Activated CD8-positive, alpha-beta memory T cell treated with anti-CD3 and anti-CD28 coated beads, Interleukin-2, amount 50 U/mL, for 1 hour (primary cell): ENCODE measurements around the gene TAF11L2.
"Not testable (repeated sequence)": the region's sequence is repeated elsewhere in the genome, so short reads cannot be mapped to it uniquely, and the experiment has no call there.

ENCODE experiments used
- DNase-seq: peaks from one replicate; pipeline ENCODE4 v3.0.0-alpha.2; 2020; ENCODE audit errors: extremely low read depth

Gene TAF11L2

DNA sequence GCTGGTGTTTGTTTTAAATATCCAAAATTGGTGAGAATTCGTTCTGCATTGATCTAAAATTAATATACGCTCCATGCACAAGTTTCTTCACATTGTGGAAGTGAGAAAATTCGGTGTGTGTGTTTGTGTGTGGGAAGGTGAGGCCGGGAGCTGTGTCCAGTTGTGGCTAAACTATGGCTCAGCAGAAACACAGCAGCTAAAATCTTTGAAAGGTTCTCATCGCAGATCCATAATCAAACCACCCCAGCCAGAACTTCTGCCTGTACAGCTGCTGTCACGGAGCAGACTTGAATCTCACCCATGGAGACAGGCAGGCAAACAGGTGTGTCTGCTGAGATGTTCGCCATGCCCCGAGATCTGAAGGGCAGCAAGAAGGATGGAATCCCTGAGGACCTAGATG lies at the start of gene TAF11L2:
Gene TAF11L2 (plus strand): TSS at position 301 of the 400 bp plus-strand sequence.
- not testable (repeated sequence) for DNase-seq

- no peak for DNase-seq
Observed at GRCh38 chr5:17448877-17449276, 49.2 kb upstream of the TAF11L2 start.

DNA sequence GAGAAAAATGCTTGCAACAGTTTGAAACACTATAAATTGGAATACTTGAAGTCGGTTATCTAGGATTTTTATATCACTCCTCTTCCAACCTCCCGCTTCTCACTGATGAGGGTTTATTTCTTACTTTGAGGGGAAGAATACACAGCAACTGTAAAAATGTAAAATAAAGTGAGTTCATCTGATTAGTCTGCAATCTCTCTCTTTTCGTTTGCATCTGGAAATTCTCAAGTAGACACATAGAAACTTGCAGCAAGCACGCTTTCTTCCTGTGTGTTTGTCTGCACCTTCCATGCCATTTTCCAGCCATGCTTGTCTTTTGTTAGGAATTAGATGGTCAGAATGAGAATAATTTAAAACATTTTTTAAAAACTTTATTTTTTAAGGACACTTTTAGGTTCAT lies 45.1 kb upstream of the TAF11L2 start:
- DNase-seq = no peak

DNA sequence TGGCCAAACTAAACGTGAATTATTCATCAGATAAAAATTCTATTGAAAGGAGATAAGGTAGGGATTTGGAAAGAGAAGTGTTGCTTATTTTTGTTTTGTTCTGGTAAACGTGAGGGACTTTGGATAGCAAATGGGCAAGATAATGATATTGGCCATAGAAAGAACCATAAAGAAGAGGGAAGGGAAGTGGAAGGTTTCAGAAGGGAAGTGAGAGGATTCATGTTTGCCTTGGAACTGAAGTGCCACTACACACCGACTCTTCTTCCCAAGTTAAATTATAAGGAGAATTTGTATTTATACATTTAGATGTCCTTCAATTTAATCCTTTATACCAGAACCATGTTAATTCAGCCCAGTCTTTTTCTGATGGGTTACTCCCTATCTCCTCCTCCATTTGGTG lies 42.1 kb upstream of the TAF11L2 start:
- no peak for DNase-seq

DNA sequence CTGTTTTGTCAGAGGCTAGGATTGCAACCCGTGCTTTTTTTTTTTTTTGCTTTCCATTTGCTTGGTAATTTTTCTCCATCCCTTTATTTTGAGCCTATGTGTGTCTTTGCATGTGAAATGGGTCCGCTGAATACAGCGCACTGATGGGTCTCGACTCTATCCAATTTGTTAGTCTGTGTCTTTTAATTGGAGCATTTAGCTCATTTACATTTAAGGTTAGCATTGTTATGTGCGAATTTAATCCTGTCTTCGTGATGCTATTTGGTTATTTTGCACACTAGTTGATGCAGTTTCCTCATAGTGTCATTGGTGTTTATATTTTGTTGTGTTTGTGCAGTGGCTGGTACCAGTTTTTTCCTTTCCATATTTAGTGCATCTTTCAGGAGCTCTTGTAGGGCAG lies 36.2 kb upstream of the TAF11L2 start:
- no peak for DNase-seq

DNA sequence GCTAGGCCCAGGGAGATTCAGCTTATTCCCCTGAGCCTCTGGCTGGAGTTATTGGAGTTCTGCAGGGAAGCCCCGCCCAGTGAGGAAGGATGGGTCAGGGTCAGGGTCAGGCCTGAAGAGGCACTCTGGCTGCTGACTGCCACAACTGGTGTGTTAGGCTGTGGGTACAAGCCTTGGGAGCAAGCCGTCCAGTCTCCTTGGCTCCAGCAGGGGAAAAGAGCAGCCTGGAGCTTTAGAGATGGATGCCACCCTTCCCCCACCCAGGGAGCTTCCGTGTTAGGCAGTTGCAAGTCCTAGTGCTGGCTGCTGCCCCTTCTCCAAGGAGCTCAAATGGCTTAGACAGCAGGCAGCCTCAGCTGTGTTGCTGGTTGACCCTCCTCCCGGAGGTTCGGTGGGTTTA lies 34.4 kb upstream of the TAF11L2 start:
- DNase-seq = no peak

DNA sequence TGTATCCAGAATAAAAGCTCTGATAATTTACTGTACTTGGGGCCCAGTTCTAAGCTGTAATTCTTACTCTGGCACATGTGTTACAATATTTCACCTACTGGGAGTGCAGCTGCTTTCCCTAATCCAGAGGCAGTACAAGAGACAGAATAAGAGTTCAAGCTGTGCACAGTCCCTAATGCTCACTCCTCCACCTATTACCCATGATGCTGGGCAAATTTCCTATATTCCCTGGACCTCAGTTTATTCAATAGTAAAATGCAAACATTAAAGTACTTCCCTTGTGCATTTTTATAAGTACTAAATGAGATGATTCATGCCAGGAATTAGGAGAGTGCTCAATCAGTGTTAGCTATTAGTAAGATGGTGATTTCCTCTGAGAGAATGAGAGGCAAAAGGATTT lies 28.0 kb upstream of the TAF11L2 start:
- DNase-seq = no peak

DNA sequence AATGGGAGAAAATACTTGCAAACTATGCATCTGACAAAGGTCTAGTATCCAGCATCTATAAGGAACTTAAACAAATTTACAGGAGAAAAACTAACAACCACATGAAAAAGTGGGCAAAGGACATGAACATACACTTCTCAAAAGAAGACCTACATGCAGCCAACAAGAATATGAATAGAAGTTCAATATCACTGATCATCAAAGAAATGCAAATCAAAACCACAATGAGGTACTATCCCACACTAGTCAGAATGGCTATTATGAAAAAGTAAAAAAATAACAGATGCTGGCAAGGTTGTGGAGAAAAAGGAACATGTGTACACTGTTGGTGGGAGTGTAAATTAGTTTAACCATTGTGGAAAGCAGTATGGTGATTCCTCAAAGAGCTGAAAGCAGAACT lies 23.0 kb upstream of the TAF11L2 start:
- DNase-seq = not testable (repeated sequence)

- no peak for DNase-seq
Observed at GRCh38 chr5:17477043-17477442, 21.0 kb upstream of the TAF11L2 start.

DNA sequence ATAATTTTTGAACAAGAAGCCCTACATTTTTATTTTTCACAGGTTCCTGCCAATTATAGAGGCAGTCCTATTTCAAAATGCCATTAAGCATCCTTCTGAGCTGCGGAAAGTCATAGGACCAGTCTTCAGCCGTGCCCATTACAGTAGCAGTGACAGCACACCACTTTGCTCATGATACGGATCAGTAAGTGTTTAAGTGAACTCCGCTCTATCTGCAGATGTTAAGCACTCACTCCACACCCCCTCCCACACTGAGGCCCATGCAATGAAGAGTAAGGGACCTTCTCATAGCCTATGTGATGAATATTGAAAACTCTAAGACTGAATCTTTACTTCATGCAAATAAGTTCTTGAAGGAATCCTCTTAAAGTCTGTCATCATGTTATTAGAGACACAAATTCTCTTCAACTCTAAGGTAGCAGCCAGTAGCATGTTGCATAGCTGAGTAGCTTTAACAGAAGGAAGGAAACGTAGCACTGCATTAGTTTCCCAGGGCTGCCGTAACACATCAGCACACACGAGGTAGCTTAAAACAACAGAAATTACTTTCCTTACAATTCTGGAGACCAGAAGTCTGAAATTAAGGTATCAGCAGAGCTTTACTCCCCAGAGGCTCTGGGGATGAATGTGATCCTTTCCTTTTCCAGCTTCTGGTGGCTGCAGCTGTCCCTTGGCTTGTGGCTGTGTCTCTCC lies 20.3 kb upstream of the TAF11L2 start:
- no peak for DNase-seq

GRCh38 chr5:17481378-17481777 lies 16.7 kb upstream of the TAF11L2 start:
- DNase-seq = no peak

- DNase-seq = no peak
Observed at GRCh38 chr5:17482790-17483189, 15.2 kb upstream of the TAF11L2 start.

GRCh38 chr5:17486464-17487173 lies 11.4 kb upstream of the TAF11L2 start:
- not testable (repeated sequence) for DNase-seq

DNA sequence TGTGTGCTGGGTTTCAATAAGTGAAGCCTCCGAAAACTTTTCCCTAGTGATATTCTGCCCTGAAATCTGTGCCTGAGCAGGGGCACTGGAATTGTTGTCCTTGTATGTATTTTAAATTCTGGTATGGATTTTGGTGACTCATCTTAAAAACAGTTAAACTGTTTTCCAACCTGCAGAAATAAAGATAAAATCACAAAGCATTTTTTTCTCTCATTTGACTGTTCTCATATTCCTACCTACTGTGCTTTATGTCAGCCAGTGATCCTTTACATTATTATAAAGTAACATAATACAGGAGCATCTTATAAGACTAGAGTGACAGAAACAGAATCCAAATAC lies 10.9 kb upstream of the TAF11L2 start:
- no peak for DNase-seq

DNA sequence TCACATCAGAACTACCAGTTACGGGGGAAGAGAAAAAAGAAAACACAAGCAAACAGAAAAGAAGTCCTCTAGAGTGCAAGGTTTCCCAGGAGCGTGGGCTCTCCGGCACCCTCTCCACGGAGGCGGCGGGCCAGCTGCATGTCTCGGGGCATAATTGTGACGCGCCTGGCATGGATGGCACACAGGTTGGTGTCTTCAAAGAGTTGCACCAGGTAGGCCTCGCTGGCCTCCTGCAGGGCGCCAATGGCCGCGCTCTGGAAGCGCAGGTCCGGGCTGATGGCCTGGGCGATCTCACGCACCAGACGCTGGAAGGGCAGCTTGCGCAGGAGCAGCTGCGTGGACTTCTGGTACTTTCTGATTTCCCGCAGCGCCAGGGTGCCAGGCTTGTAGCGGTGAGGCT lies 6.8 kb upstream of the TAF11L2 start:
- not testable (repeated sequence) for DNase-seq

GRCh38 chr5:17492770-17493169 lies 5.3 kb upstream of the TAF11L2 start:
- no peak for DNase-seq

DNA sequence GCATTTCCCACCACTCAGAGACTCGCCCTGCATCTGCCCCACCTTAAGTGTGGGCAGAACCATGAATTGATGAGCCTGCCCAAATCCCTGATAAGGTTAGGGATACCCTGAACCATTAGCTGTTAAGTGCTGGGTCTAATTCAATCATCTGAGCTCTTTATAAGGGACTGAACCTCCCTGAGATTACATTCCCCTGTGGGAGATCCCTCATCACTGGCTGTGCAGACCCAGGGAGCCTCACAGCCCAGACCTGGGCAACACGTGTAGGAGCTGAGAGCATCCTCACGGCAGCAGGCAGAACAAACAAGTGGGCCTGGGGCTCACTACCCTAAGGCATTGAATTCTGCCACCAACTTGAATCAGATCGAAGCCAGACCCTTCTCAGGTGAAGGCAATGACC lies 585 bp upstream of the TAF11L2 start:
- DNase-seq = no peak

- DNase-seq = no peak
Observed at GRCh38 chr5:17511775-17512325, 13.8 kb downstream of the TAF11L2 start.

DNA sequence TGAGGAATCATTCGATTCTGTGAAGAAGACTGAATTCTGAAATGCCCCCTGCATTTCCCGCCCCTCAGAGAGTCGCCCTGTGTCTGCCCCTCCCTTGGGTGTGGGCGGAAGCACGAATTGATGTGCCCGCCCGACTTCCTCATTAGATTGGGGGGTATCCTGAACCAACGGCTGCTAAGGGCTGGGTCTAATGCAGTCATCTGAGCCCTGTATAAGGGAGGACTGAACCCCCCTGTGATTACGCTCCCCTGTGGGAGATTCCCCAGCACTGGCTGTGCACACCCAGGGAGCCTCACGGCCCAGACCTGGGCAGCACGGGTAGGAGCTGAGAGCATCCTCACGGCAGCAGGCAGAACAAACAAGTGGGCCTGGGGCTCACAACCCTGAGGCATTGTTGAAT lies 19.5 kb downstream of the TAF11L2 start:
- DNase-seq = not testable (repeated sequence)

GRCh38 chr5:17518067-17518466 lies 20.0 kb downstream of the TAF11L2 start, which contains the start of gene TAF11L3:
Gene TAF11L3, plus strand, starts transcription at chr5:17518367.
- not testable (repeated sequence) for DNase-seq

DNA sequence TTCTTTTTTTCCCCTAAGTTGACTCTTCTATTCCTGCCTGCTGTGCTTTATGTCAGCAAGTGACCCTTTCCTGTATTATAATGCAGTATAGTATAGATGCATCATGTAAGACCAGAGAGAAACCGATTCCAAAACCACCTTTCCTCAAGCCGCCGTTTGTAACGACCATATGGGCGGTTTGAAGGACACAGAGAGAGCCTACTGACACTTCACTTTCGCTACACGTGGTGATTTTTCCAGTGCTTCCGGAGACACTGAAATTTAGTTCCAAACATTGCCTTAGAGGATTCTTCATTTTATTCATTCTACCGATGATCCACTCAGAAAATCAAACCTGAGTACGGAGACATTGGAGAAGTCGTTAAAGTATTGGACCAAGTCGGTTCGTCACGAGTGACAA lies 21.5 kb downstream of the TAF11L2 start:
- DNase-seq = not testable (repeated sequence)

DNA sequence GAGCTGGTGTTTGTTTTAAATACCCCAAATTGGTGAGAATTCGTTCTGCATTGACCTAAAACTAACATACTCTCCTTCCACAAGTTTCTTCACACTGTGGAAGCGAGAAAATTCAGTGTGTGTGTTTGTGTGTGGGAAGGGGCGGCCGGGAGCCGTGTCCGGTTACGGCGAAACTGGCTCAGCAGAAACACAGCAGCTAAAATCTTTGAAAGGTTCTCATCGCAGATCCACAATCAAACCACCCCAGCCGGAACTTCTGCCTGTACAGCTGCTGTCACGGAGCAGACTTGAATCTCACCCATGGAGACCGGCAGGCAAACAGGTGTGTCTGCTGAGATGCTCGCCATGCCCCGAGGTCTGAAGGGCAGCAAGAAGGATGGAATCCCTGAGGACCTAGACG lies 23.5 kb downstream of the TAF11L2 start, which contains the start of gene TAF11L4:
Gene TAF11L4 (plus strand): TSS at position 301 of the 400 bp plus-strand sequence.
- not testable (repeated sequence) for DNase-seq

DNA sequence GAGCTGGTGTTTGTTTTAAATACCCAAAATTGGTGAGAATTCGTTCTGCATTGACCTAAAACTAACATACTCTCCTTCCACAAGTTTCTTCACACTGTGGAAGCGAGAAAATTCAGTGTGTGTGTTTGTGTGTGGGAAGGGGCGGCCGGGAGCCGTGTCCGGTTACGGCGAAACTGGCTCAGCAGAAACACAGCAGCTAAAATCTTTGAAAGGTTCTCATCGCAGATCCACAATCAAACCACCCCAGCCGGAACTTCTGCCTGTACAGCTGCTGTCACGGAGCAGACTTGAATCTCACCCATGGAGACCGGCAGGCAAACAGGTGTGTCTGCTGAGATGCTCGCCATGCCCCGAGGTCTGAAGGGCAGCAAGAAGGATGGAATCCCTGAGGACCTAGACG lies 26.9 kb downstream of the TAF11L2 start, which contains the start of gene TAF11L5:
Gene TAF11L5 (plus strand): TSS at position 301 of the 400 bp plus-strand sequence.
- DNase-seq = not testable (repeated sequence)
